SW 1271 (cell line): ENCODE data around the gene MIEF2.

Source experiments
- DNase-seq, 2 experiments: peaks; one replicate each; lab custom pipeline; 2025; lab: John Stamatoyannopoulos, UW

Gene MIEF2

GRCh38 chr17:18235743-18236256 lies 24.7 kb upstream of the MIEF2 start:
- no peak for DNase-seq

- DNase-seq = no peak
Measured at GRCh38 chr17:18236494-18236893, 24.0 kb upstream of the MIEF2 start.

GRCh38 chr17:18237461-18237860 lies 23.0 kb upstream of the MIEF2 start:
- DNase-seq = no peak

- DNase-seq = no peak
Measured at GRCh38 chr17:18238299-18238698, 22.2 kb upstream of the MIEF2 start.

GRCh38 chr17:18240449-18240848 lies 20.0 kb upstream of the MIEF2 start:
- no peak for DNase-seq

- no peak for DNase-seq
Measured at GRCh38 chr17:18241229-18241871, 19.1 kb upstream of the MIEF2 start.

- no peak for DNase-seq
Measured at GRCh38 chr17:18245038-18245776, 15.3 kb upstream of the MIEF2 start.

GRCh38 chr17:18246109-18246725 lies 14.2 kb upstream of the MIEF2 start:
- no peak for DNase-seq

- peak in 1 of 2 experiments; percentile 49 for DNase-seq
Measured at GRCh38 chr17:18246880-18247612, 13.4 kb upstream of the MIEF2 start.

GRCh38 chr17:18247613-18248001 lies 12.9 kb upstream of the MIEF2 start:
- no peak for DNase-seq

GRCh38 chr17:18248300-18248731 lies 12.1 kb upstream of the MIEF2 start:
- peak; percentile 59 to 74 for DNase-seq

GRCh38 chr17:18248811-18249210 lies 11.7 kb upstream of the MIEF2 start:
- no peak for DNase-seq

GRCh38 chr17:18250259-18250658 lies 10.2 kb upstream of the MIEF2 start:
- no peak for DNase-seq

GRCh38 chr17:18250708-18251107 lies 9.8 kb upstream of the MIEF2 start:
- no peak for DNase-seq

GRCh38 chr17:18251204-18251603 lies 9.3 kb upstream of the MIEF2 start:
- no peak for DNase-seq

- no peak for DNase-seq
Measured at GRCh38 chr17:18252160-18252559, 8.3 kb upstream of the MIEF2 start.

GRCh38 chr17:18253187-18253884 lies 7.1 kb upstream of the MIEF2 start:
- DNase-seq = no peak

GRCh38 chr17:18253947-18254821 lies 6.3 kb upstream of the MIEF2 start:
- no peak for DNase-seq

- DNase-seq = no peak
Measured at GRCh38 chr17:18254888-18255649, 5.4 kb upstream of the MIEF2 start.

GRCh38 chr17:18256351-18256750 lies 4.1 kb upstream of the MIEF2 start:
- DNase-seq = no peak
